RCC 7860 (cell line): Measurements from ENCODE around the gene MFAP4.
A peak's percentile ranks its signal among the peaks of the same experiment; 100 is the strongest.
"Not testable (repeated sequence)": the region's sequence is repeated elsewhere in the genome, so short reads cannot be mapped to it uniquely, and the experiment has no call there.

Experiments
- DNase-seq: peaks from one replicate; pipeline ENCODE4 v3.0.0-alpha.2; 2015; ENCODE audit warnings: low spot score
- FAIRE-seq: peaks from 2 replicates; lab custom pipeline; 2012; peaks lifted over from hg19 to GRCh38; lab: Jason Lieb, UNC

The MFAP4 gene

DNA sequence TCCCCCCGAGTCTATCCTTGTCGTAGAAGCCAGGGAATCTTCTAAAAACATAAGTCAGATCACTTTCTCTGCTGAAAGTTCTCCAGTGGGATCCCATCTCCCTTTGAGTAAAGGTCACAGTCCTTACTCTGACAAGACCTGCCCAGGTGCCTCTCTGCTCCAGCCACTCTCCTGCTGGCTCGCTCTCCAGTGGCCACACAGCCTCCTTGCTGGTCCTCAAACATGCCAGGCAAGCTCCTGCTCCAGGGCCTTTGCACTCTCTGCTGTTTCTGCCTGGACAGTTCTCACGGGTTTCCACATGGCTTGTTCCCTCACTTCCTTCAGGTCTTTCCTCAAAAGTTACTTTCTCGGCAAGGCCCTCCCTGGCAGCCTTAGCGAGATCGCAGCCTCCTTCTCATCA, 27.8 kb downstream of the MFAP4 start:
- DNase-seq (no peak), FAIRE-seq (no peak)

DNA sequence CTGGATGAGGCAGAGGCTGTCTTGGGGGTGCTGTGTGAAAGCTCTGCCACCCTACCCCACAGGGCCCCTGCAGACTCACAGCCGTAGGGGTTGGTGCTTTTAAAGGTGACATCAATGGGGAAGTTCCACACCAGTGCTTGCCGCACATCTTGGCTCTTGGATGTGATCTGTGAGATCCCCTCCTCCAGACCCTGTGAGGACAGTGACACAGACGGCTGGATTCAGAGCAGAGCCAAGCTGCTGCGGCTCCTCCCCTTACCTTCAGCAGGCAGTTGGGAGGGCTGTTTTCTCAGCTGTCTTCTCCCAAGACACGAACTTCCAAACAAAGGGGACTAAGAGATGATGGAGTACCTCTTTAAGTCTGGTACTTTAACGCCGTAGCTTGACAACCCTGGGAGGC, 29.2 kb downstream of the MFAP4 start:
- DNase-seq = no peak
- FAIRE-seq = no peak

DNA sequence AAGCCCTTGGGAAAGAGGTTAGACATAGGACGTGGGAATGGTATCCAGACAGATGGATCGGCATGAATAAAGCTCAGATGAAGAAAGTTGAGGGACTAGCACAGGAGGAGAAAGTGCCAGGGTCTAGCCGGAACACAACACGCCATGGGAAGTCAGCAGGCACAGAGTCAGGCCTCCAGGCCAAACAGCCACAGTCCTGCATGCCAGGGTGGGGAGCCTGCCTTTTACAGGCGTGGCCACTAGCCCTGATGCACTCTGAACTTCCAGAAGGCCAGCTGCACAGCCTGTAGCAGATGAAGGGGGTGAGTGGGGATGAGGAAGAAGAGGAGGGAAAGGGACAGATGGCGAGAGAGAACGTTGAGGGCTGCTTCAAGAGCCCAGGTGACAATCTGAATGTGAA, 29.6 kb downstream of the MFAP4 start:
- FAIRE-seq = no peak

DNA sequence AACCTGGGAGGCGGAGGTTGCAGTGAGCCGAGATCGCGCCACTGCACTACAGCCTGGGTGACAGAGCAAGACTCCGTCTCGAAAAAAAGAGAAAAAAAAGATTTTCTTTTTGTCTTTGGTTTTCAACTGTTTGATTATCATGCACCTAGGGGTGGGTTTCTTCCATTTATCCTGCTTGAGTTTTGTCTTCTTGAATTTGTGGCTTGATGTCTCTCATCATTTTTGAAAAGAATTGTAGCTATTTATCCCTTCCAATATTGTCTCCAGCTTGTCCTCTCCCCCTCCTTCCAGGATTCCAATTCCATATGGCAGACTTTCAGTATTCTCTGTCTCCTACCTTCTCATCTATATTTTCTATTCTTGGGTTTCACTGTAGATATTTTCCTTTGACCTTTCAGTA, 32.2 kb downstream of the MFAP4 start:
- FAIRE-seq (no peak), DNase-seq (no peak)

More for the DNA sequence above, 29.6 kb downstream of the MFAP4 start:
- no peak for DNase-seq

DNA sequence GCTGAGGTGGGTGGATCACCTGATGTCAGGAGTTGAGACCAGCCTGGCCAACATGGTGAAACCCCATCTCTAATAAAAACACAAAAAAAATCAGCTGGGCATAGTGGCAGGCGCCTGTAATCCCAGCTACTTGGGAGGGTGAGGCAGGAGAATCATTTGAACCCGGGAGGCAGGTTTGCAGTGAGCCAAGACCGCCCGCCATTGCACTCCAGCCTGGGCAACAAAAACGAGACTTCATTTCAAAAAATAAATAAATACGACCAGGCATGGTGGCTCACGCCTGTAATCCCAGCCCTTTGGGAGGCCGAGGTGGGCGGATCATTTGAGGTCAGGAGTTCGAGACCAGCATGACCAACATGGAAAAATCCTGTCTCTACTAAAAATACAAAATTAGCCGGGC, 33.6 kb downstream of the MFAP4 start:
- FAIRE-seq, DNase-seq: not testable (repeated sequence)

DNA sequence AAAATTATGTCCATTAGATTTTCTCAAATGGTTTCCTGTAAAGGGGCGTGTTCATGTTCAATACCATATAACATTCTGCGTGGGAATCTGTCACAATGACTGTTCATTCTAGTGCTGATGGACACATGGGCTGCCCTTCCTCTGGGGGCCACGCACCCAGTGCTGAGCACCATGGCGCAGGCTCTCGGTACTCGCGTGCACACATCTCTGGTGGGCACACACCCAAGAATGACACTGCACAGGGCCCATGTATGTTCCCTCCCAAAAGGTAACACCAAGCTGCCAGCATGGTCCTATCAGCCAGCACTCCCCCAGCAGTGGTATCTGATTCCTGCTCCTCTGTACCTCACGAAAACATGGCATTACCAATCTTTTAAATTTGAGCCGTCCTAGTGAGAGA, 38.2 kb downstream of the MFAP4 start:
- FAIRE-seq = no peak
- no peak for DNase-seq

DNA sequence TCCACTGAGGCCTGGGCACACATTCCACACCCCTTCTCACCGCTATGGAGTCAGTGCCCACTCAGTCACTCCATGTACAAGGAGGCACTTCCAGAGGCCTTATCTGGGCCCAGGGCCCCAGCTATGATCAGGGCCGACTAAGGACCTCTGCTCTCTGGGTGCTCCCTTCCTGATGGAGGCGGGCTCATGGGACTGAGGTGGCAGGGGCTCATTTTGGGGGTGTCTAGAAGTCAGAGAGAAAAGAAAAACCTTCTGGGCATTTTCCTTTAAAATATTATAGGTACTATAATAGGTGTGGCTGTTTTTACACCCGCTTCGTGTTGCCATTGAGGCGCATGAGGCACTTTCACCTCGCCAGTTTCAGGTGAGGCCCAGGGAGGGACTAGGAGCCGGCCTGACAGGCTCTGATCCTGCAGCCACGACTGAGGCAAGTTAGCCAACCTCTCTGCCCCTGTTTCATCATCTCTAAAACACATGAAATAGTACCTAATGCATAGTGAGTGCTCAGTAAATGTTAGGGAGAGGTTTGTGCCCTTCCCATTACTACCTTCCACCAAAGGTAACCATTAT, 38.8 kb downstream of the MFAP4 start:
- no peak for FAIRE-seq
- no peak for DNase-seq

DNA sequence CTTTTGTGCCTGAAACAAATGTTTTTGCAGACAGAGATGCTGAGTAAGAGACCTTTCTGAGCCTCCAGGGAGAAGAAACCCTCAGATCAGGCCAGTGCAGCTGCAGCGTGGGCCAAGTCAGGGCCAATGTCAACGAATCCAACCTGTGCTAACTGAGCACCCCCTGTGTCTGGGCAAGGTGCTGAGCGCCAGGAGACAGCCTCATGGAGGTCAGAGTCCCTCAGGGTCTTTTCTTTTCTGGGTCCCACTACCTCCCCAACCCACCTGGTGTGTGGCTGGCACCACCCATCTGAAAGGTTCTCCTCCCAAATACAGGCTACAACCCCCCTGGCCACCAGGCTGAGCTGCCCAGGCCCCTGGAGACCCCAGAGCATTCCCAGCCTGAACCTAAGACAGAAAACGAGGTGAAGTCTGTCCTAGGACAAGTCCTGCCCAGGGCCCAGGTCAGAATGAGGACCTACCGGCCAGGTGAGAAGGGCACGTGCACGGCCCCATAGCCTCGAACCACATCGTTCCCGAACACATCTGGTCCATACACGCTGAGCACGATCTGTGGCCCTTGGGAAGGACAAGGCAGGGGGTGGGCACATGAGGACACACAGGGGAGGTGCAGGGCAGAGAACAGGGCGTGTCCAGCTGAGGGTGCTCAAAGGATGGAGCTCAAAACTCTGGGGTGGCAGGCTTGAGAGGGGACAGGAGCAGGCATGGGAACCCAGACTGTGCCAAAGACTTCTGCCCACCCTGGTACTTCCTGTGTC, 39.5 kb downstream of the MFAP4 start:
- no peak for DNase-seq
- FAIRE-seq = no peak

DNA sequence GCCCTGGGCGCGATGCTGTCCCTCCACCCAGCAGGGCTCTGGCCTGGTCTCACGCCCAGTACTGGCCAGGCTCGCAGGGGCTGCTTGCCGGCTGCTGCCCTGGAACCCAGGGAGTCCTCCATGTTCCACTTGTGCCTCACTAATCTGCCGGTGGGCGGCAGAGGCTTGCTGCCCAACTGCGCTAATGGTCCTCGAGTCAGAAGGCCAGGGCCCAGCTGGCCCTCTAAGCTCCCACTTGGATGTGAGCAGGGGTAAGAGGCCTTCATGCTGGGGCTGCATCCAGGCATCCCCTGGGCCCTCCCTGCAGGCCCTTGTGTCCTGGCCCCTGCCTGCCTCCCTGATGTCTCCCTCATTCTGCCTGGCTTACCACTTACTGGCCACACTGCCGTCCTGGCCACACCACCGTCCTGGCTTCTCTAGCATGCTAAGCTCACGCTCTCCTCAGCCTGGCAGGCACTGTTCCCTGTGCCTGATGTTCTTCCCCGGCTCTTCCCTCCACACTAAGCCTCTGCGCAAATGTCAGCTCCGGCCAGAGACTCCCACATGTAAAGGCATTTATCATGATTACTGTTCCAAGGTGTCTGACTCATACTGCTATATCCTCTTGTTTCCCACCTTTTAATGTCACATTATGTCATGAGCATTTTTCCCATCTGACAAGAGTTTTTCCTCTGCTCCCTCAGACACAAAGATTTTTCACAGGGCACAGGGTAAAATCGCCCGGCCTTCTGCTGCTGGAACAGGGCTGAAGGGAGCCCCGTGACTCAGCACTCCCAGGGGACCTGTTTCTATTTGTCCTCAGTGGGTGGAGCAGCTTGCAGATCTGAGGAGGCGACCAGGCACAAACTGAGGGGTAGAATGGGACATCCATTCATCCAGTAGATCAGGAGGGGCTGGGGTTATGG, 40.4 kb downstream of the MFAP4 start:
- FAIRE-seq = peak; percentile 76
- DNase-seq = peak; percentile 87

DNA sequence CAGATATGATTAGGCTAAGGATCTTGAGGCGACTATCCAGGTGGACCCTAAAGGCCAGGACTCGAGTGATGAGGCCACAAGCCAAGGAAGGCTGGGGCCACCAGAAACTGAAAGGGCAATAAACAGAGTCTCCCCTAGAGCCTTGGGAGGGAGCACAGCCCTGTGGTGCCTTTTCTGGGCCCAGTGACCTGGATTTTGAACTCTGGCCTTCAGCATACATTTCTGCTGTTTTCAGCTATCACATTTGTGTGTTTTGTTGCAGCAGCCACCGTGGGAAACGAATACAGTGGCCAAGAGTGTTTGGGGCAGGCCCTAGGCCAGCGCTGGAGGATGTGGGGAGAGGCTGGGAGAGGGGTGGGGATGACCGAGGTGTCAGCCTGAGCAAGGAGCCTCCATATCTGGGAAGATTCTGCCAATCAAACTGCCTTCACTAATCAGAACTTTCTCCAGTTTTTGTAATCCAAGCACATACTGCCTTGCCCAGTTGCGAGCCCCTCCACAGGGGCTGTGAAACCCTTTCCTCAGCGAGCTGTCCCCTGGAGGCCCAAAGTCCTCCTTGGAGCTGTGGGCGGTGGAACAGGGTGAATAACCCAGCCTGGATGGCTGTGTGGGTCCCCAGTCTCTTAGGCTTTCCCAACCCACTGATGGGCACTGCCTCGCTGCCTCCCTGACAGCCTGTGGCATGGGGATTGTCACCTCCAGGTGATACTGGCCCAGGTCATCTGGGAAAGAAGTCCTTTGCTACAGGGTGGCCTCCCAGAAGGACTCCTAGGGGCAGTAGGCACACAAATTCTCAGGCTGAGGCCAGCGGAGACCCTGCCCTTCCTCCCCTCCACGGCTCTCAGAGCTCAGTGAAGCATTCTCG, 41.3 kb downstream of the MFAP4 start:
- DNase-seq = no peak
- no peak for FAIRE-seq

DNA sequence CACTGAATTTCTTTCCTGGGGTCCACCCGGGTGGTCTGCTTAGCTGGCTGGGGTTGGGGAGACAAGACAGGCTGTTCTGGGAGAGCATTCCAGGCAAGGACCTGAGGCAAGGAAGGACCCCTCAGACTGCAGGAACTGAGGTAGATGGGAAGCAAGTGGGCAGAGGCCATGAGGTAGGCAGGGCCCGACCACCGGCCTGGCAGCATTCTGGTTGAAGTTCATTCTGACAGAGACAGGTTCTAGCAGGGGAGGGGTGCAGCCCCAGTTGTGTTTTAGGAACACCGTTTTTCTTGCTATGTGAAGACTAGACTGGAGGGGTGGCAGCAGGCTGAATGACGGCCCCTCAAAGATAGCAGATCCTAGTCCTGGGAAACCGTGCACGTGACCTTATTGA, 41.9 kb downstream of the MFAP4 start:
- DNase-seq (no peak), FAIRE-seq (no peak)

DNA sequence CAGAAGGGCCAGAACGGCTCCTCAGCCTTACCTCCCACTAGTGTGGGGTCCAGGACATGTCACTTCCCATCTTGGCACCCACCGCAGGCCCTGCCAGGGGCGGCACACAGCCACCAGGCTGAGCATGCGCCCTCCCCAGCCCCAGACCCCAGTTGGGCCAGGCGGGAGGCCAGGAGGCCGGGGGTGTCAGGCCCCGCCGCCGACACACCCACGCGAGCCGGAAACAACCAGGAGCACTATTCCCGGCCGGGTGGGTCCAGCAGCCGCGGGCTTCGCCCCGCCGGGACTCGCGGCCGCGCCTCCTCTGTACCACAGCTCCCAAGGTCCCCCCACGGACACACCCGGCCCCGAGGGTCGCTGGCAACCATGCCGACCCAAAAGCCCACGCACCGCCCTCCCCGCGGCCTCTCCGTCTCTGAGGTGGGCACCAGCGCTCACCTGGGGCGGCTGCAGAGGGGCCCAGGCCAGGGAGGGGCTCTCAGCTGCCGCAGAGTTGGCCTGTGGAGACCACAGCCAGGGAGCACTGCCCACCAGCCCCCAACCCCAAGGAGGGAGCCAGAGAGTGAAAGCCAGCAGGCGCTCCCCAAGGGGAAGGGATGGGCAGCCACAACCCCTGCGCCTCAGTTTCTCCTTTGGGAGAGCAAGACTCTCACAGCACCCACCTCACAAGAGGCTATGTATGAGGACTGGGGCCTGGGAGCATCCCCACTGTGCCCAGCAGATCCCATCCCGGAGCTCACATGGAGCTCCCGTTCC, 42.5 kb downstream of the MFAP4 start:
- FAIRE-seq = no peak

DNA sequence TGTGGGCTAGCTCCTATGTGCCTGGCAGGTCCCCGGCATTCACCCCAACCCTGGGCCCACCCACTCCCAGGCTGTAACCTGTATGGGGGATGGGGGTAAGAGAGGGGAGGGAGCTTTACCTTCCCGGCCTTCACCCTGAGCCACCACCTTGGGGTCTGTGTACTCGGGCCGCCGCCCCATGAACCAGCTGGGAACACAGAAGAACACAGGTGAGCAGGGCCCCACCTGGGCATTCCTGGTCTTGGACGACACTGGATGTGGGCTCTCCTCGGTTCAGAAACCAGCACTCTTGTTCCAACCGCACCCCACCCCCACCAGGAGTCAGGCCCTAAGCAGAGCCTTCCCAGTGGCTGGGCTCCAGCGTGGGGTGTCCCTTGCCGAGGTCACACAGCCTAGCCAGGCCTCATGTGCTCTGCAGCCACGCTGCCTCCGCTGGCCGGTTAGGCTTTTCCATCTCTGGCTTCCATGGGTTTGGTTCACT, 43.3 kb downstream of the MFAP4 start:
- FAIRE-seq (no peak), DNase-seq (no peak)

More for the DNA sequence above, 42.5 kb downstream of the MFAP4 start:
- DNase-seq = no peak

DNA sequence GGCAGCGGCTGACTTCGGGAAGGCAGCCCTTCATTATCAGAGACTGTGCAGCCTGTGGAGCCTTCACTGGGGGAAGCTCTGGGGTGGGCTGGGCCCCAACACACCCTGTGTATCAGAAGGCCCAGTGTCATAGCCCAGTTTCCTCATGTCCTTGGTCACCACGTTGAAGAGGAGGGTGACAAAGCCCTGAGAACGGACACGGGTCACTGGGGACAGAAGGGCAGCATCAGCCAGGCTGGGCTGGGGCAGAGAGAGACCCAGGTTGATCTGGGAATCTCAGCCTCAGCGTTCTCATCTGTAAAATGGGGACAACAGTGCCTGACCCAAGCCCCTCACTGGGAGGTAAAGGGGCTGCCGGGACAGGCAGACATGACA, 43.7 kb downstream of the MFAP4 start:
- no peak for FAIRE-seq
- no peak for DNase-seq

DNA sequence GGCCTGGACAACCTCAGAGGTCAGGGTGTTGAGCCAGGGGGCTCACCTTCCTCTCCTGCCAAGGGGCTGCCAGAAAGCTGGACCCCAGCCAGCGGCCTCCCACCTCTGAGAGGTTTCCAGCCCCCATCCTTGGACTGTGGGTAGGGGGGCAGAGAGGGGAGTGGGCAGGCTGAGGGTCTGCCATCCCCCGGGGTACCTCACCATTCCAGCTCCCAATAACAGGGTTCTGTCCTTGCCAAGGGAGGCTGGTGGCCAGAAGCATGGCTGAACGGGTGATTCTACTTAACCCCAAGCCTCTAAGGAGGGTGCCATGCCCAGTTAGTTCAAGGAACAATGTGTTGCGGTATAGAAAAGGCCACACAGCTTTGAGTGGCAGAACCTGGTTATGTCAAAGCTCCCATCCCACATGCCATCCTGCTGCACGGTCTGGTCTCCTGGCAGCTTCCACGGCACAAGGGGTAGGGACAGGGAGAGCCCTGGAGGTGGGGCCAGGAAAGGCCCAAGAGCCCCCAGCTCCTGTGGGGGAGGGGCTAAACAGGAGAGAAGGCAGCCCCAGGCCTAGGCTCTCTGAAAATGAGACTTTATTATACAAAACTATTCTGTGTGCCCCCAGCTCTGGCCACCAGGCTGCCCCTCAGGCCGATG, 44.3 kb downstream of the MFAP4 start:
- DNase-seq (no peak), FAIRE-seq (no peak)

DNA sequence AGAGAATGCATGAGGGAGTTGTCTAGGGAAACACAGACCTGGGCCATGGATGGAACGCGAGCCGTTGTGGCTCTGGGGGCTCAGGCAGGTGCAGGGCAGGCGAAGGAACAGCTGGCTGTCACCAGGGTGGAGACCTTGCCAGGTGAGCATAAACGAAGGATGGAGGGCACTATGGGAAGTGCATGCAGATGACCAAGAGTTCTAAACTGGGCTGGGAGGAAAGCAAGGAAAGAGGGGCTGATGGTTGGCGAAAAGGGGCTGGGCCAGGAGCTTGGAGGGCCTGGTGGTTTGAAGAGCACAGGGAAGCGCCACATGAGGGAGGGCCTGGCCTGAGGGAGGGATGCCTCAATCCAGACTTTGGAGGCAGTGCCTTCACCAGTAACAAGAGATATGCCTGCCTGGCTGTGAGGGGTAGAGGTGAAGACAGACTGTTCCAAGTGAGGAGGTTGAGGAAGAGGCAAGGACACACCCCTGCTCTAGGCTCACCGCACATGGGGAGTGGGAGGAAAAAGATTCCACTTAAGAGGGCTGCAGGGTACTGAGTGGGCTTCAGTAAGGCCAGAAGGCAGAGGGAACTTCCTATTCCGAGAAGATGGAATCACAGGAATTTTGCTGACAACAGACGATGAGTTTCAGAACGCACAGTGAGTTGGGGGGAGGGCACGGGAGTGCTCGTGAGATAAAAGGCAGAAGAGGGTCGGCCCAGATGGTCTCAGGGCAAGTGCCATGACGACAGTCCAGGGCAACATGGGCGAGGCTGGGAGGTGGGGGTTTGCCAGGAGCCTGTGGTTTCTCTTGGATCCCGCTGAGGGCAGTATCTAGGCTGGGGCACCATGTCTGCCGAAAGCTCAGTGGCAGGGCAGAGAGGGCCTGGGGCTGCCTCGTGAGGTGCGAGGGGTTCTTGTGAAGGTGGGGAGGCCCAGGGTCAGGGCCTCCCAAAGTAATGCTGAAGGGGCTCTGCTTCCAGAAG, 45.1 kb downstream of the MFAP4 start:
- FAIRE-seq = no peak
- DNase-seq = no peak

DNA sequence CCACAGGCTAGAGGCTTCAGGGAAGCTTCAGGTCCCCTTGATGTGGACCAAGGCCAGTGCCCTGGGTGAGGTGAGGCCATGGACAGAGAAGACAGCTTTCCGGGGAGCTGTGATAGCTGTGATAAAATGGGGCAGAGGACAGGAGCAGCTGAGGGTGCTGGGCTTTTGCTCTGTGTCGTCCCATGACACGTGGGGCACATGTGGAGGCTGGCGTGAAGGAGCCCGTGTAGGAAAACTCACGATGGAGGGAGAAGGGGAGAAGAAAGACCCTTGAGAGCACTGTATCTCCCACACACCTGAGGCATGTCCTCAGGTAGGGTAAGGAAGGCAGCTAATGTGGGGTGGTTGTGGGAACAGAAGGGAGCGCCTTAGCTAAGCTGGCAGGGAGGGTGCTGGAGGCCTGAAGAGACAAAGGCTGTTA, 45.8 kb downstream of the MFAP4 start:
- DNase-seq (no peak), FAIRE-seq (no peak)

DNA sequence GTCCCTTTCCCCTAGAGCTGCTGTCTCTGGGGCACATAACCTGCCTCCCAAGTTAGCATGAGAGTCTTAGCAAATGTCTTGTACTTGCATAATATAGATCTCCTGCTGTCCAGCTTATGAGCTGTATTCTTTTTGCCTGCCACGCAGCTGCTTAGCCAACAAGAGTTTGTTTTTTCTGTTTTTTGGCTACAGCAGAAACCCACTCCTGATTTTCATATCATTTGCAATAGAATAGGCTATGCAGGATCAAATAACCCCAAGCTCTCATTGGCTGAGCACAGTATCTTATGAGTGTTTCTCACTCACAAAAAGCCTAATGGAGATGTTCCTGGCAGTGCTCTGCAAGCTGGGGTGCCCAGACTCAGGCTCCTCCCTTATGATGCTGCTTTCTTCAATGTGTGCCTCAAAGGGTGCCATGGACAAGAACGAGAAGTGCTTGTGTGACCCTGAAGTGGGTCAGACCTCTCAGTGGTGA, 47.6 kb downstream of the MFAP4 start:
- no peak for DNase-seq
- FAIRE-seq = no peak
